OCI-LY1 (cell line): ENCODE data around the gene ZBED5.

ENCODE experiments used
- H2AFZ ChIP-seq: fragments of 200-600 bp; sonication (generic), shearing (Covaris generic); 2 replicates; pipeline ENCODE4 v1.6.0; 2014; ENCODE audit warnings: antibody characterized with exemption, mild to moderate bottlenecking, low read length
- H3F3A ChIP-seq: fragments of 200-600 bp; sonication (generic), shearing (Covaris generic); 2 replicates; pipeline ENCODE4 v1.6.0; 2014; ENCODE audit warnings: mild to moderate bottlenecking, antibody characterized with exemption, low read length, moderate library complexity; ENCODE audit not compliant: insufficient read depth
- H3K27ac ChIP-seq: fragments of 200-600 bp; sonication (generic); 2 replicates; pipeline ENCODE4 v1.5.1; 2014; ENCODE audit warnings: low read length, mixed run types, mild to moderate bottlenecking, low read depth; ENCODE audit not compliant: poor library complexity, severe bottlenecking
- H3K27me3 ChIP-seq: fragments of 200-600 bp; sonication (generic); 2 replicates; pipeline ENCODE4 v1.6.0; 2014; ENCODE audit warnings: antibody characterized with exemption, mild to moderate bottlenecking, low read length, moderate library complexity; ENCODE audit not compliant: insufficient read depth
- H3K36me3 ChIP-seq: fragments of 200-600 bp; sonication (generic); 2 replicates; pipeline ENCODE4 v1.6.1; 2014; ENCODE audit warnings: mild to moderate bottlenecking, antibody characterized with exemption, low read length, moderate library complexity, mixed read lengths; ENCODE audit not compliant: insufficient read depth
- H3K4me1 ChIP-seq: fragments of 200-600 bp; sonication (generic); 2 replicates; pipeline ENCODE4 v1.5.1; 2014; ENCODE audit warnings: mild to moderate bottlenecking, low read length, moderate library complexity; ENCODE audit not compliant: insufficient read depth, severe bottlenecking
- H3K4me2 ChIP-seq: fragments of 200-600 bp; sonication (generic), shearing (Covaris generic); 2 replicates; pipeline ENCODE4 v1.6.1; 2014; ENCODE audit warnings: low read length
- H3K4me3 ChIP-seq: fragments of 200-600 bp; sonication (generic); 2 replicates; pipeline ENCODE4 v1.5.1; 2014; ENCODE audit warnings: low read length, low read depth, mild to moderate bottlenecking, mixed read lengths; ENCODE audit not compliant: poor library complexity, severe bottlenecking
- H3K79me2 ChIP-seq: fragments of 200-600 bp; shearing (Covaris generic); 2 replicates; pipeline ENCODE4 v1.6.1; 2016; ENCODE audit warnings: mixed run types, low read length, mixed read lengths; ENCODE audit not compliant: insufficient read depth
- H3K9ac ChIP-seq: fragments of 200-600 bp; sonication (generic), shearing (Covaris generic); 2 replicates; pipeline ENCODE4 v1.6.1; 2014; ENCODE audit warnings: mild to moderate bottlenecking, low read length, mixed read lengths
- H3K9me2 ChIP-seq: fragments of 200-600 bp; sonication (generic), shearing (Covaris generic); 2 replicates; pipeline ENCODE4 v1.6.1; 2014; ENCODE audit warnings: low read depth, mild to moderate bottlenecking, low read length, mixed read lengths
- H3K9me3 ChIP-seq: fragments of 200-600 bp; shearing (Covaris generic); 2 replicates; pipeline ENCODE4 v1.6.1; 2014; ENCODE audit warnings: low read length, mixed read lengths
- H4K20me1 ChIP-seq: fragments of 200-600 bp; sonication (generic), shearing (Covaris generic); 2 replicates; pipeline ENCODE4 v1.6.0; 2016; ENCODE audit warnings: mild to moderate bottlenecking, low read length; ENCODE audit not compliant: insufficient read depth
- CTCF ChIP-seq: fragments of 200-600 bp; sonication (generic), shearing (Covaris generic); IDR thresholded peaks from 2 replicates; pipeline ENCODE4 v1.5.1; 2017; ENCODE audit warnings: mild to moderate bottlenecking, antibody characterized with exemption, low read length, moderate library complexity, mixed read lengths
- EZH2 ChIP-seq: fragments of 200-600 bp; sonication (generic), shearing (Covaris generic); IDR thresholded peaks from 2 replicates; pipeline ENCODE4 v1.8.0; 2017; ENCODE audit warnings: borderline replicate concordance, mixed run types, mild to moderate bottlenecking, antibody characterized with exemption, low read length, moderate library complexity, mixed read lengths

The ZBED5 gene

DNA sequence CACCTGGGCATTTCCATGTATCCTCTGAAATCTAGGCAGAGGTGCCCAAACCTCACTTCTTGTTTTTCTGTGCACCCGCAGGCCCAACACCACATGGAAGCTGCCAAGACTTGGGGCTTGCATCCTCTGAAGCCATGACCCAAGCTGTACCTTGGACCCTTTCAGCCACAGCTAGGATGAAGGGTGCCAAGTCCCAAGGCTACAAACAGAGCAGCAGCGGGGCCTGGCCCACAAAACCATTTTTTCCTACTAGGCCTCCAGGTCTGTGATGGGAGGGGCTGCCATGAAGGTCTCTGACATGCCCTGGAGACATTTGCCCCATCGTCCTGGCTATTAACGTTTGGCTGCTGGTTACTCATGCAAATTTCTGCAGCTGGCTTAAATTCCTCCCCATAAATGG is 28.7 kb downstream of the ZBED5 start:
- H3K4me1 ChIP-seq = peaks cover 19% of the 10 kb centered on the region
- H3K79me2 ChIP-seq = no peaks in the 10 kb centered on the region
- H3K9me3 ChIP-seq = no peaks in the 10 kb centered on the region
- no peaks in the 10 kb centered on the region for H3K9me2 ChIP-seq
- no peak overlapping the region for H3K4me3 ChIP-seq
- no peaks in the 10 kb centered on the region for H3F3A ChIP-seq
- H2AFZ ChIP-seq = no peak overlapping the region
- no peak overlapping the region for H3K27ac ChIP-seq
- no peak overlapping the region for H3K9ac ChIP-seq
- no peak overlapping the region for H3K4me2 ChIP-seq
- H4K20me1 ChIP-seq = no peaks in the 10 kb centered on the region
- H3K36me3 ChIP-seq = no peaks in the 10 kb centered on the region; the same call in 1 of the 2 replicates
- H3K27me3 ChIP-seq = no peaks in the 10 kb centered on the region
- no peak for TF ChIP-seq CTCF
- TF ChIP-seq EZH2 = no peak

DNA sequence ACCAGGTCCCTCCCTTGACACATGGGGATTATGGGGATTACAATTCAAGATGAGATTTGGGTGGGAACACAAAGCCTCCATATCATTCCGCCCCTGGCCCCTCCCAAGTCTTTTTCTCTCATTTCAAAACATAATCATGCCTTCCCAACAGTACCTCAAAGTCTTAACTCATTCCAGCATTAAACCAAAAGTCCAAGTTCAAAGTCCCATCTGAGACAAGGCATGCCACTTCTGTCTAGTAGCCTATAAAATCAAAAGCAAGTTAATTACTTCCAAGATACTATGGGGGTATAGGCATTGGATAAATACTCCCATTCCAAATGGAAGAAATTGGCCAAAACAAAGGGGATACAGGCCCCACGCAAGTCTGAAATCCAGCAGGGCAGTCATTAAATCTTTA is 29.5 kb downstream of the ZBED5 start:
- Histone ChIP-seq H3K9me2 (no peaks in the 10 kb centered on the region), H3K36me3 (no peaks in the 10 kb centered on the region; the same call in 1 of the 2 replicates), H2AFZ (no peak overlapping the region), H3K27me3 (no peaks in the 10 kb centered on the region), H3K4me1 (peaks cover 26% of the 10 kb centered on the region), H3K79me2 (no peaks in the 10 kb centered on the region), H3K4me2 (no peak overlapping the region), H3K4me3 (no peak overlapping the region), H3F3A (no peaks in the 10 kb centered on the region), H3K9me3 (no peaks in the 10 kb centered on the region), H4K20me1 (no peaks in the 10 kb centered on the region), H3K9ac (no peak overlapping the region), H3K27ac (no peak overlapping the region)
- TF ChIP-seq CTCF (no peak), EZH2 (no peak)

DNA sequence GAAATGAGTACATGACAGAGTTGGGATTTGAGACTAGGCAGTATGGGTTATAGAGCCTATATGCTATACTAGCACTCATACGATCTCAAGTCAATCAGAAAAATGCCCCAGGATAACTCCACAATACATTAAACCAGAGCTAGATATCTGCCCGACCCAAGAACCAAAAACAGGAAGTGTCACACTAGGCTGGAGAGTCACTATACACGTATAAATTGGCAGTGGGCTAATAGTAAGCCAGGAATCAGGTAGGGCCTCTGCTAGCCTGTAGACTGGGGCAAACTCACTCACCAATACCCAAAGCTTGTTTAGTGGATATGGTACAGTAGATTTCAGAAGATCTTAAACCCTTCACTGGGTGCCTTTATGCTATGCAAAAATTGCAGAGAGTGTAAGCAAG is 33.0 kb downstream of the ZBED5 start:
- H3K27me3 ChIP-seq = no peaks in the 10 kb centered on the region
- H2AFZ ChIP-seq = peak overlapping the region; percentile 97
- H4K20me1 ChIP-seq = no peaks in the 10 kb centered on the region
- no peaks in the 10 kb centered on the region for H3K79me2 ChIP-seq
- H3K27ac ChIP-seq = peak overlapping the region; percentile 45
- TF ChIP-seq CTCF (no peak), EZH2 (no peak)
- no peaks in the 10 kb centered on the region; the same call in 1 of the 2 replicates for H3K36me3 ChIP-seq
- H3K4me1 ChIP-seq = peaks cover 33% of the 10 kb centered on the region
- H3K9me2 ChIP-seq = no peaks in the 10 kb centered on the region
- no peaks in the 10 kb centered on the region for H3K9me3 ChIP-seq
- H3K9ac ChIP-seq = no peak overlapping the region; the same call in 1 of the 2 replicates
- H3F3A ChIP-seq = no peaks in the 10 kb centered on the region
- H3K4me3 ChIP-seq = peak overlapping the region; percentile 7
- H3K4me2 ChIP-seq = peak overlapping the region; percentile 55
